GM15510 (cell line): Measurements from ENCODE around the gene SOD1.

ENCODE experiments used
- POLR2A ChIP-seq: IDR thresholded peaks from 3 replicates; pipeline ENCODE4 v1.6.1; 2011; ENCODE audit warnings: borderline replicate concordance; ENCODE audit not compliant: insufficient read length; ENCODE audit errors: extremely low read depth

The SOD1 gene

DNA sequence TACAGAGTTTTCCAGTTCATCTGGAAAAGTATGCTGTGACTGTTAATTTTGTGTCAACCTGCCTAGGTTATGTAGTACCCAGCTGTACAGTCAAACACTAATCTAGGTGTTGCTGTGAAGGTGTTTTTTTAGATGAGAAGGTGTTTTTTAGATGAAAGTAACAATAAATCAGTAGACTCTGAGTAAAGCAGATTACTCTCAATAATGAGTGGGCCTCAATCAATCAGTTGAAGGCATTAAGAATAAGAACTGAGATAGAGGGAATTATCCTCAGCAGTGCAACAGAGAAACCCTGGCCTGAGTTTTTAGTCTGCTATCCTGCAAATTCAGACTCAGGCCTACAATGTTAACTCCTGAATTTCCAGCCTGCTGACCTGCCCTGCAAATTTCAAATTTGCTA is 39.0 kb downstream of the SOD1 start:
- TF ChIP-seq POLR2A, result no peak

- TF ChIP-seq POLR2A, result no peak
These were observed 40.5 kb downstream of the SOD1 start for GRCh38 chr21:31700040-31700439.

GRCh38 chr21:31706562-31706961 is 47.1 kb downstream of the SOD1 start:
- TF ChIP-seq POLR2A, result no peak

GRCh38 chr21:31707499-31707898 is 48.0 kb downstream of the SOD1 start:
- no peak for TF ChIP-seq POLR2A

- no peak for TF ChIP-seq POLR2A
These were observed 49.0 kb downstream of the SOD1 start for GRCh38 chr21:31708541-31708940.

DNA sequence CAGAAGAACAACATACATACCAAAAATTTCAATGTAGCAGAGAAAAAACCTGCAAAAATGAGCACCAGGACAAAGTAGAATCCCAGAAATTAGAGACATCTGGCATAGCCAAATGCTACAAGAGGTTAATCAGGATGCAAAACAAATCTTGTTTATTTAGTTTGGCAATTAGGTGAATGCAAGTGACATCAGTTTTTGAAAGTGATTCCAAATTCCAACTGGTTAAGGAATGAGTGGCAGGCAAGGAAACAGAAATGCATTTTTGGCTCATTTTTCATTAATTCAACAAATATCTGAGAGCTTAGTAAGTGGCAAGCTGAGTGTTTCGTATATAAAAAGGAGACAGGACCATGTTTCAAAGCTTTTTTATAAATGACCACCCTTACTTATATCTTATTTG is 51.1 kb downstream of the SOD1 start:
- TF ChIP-seq POLR2A, result no peak

GRCh38 chr21:31711326-31711725 is 51.8 kb downstream of the SOD1 start:
- TF ChIP-seq POLR2A, result no peak

GRCh38 chr21:31711745-31712285 is 52.3 kb downstream of the SOD1 start:
- no peak for TF ChIP-seq POLR2A

DNA sequence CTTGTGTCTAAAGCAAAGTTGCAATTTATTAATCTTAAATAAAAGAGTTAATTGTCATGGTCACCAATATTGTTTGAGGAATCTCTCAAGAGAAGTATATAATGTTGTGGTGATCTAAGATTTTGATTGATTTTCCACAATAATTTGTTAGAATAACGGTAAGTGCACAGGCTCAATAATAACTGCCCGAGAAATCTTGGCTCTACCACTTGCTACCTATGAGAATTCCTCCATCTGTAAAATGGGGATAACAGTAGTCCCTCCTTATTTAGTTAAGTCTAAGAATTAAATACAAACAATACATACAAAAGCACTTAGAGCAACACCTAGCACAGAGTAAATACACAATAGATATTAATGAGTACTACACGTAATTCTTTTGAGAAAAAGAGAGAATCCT is 53.6 kb downstream of the SOD1 start:
- no peak for TF ChIP-seq POLR2A

GRCh38 chr21:31713973-31714740 is 54.7 kb downstream of the SOD1 start:
- no peak for TF ChIP-seq POLR2A

DNA sequence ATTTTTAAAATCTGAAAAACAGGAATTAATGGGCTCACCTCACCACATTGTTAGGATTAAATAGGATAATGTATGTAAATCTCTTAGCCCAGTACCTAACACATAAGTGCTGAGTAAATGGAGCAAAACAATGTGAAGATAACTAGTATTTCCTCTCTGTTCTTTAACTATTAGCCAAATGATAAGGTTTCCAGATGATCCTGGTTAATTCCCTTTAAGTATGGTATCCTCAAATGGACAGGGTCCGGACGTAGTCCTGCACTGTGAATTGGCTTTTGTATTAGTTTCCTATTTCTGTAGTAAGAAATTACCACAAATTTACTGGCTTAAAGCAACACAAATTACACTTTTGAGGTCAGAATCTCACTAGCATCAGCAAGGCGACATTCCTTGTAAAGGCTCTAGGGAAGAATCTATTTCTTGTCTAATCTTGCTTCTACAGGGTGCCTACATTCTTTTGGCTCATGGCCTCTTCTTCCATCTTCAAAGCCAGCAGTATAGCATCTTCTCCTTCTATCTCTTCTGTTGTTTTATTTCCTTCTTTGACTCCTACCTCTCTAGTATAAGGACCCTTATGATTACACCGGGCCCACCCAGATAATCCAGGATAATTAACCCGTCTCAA is 55.4 kb downstream of the SOD1 start:
- no peak for TF ChIP-seq POLR2A

DNA sequence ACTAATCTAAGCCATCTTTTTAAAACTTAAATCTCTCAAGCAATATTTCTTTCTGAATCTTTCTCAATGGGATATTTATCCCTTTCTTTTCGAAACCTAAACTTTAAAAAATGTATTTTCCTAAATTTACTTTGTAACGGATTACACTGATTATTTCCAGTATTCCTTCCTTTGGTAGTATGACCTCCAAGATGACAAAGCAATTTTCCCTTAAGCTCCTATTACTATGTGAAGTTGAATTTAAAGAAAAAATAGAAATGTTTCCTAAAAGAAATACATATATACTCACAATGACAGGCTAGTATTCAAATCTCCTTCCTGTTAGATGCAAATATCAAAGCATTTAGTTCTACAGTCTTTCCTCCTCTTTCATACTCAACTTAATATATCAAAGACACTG is 56.6 kb downstream of the SOD1 start:
- TF ChIP-seq POLR2A, result no peak
